DMS 273 treated with DMSO at 0.1 percent for 48 hours (cell line): ENCODE data around the gene TMUB2.
"Not testable (repeated sequence)": the region's sequence is repeated elsewhere in the genome, so short reads cannot be mapped to it uniquely, and the experiment has no call there.

Source experiments
- DNase-seq: peaks from one replicate; lab custom pipeline; 2025; lab: John Stamatoyannopoulos, UW

The TMUB2 gene

DNA sequence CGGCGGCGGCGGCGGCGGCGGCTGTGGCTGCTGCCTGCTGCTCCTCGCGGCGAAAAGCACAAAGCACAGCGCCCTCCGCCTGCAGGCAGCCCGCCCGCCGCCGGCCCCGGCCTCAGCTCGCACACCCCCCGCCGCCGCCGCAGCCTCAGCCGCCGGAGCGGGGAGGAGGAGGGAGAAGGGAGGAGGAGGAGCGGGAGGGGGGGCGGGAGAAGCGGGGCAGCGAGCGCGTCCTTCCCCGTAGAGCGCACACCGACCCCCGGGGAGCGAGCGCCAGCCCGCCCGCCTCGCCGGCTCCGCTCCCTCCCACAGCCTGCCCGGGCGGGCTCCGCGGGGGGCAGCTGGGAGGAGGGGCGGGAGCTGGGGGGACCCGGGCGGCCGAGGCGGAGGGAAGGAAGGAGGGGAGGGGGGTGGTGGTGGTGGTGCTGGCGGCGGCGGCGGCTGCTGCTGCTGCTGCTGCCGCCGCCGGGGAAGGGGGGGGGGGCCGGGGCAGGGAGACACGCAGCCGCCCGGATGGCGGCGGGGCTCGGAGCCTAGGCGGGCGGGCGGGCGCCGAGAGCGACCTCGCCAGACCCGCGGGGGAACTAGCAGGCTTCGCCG lies 32.9 kb downstream of the TMUB2 start, which contains the start of gene UBTF:
TSS of gene UBTF (minus strand) at position 60 of the 597 bp plus-strand sequence. CDS start 1,446 bp downstream, outside the sequence.
- peak; percentile 45 for DNase-seq

DNA sequence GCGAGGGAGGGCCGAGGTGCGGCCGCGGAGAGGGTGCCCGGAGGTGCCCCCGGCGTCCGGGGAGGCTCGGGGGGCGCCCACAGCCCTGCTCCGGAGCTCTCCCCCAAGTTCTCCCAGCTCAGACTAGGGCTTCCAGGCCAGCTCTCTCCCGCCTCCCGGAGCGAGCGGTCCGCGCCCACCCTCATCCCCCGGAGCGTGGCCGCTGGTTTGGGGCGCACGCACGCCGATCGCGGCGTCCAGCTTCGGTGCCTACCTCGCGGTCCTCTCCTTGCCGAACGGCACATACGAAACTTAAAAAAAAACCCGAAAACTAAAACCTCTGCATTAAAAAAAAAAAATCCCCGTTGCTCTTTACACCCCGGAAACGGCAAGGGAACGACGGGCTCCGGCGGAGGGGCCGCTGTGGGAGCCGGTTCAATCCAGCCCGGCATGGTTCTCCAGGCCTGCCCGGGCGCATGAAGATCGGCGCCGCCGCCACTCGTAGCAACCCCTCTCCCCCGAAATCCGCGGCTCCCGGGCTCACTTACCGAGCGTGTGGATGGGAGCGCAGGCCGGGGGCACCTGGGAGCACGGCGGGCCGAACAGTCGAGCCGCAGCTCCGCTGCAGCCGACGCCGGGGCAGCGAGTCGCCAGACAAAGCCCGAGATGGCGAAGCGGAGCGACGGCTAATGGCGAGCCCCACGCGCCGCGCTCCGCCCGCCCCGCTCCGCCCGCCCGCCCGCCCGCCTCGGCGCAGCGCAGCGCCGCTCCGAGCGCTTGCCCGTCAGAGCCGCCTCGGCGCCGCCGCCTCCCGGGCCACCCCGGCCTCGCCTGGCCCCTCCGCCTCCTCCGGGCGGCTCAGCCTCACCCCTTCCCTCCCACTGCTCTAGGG lies 33.7 kb downstream of the TMUB2 start:
- DNase-seq, result no peak

DNA sequence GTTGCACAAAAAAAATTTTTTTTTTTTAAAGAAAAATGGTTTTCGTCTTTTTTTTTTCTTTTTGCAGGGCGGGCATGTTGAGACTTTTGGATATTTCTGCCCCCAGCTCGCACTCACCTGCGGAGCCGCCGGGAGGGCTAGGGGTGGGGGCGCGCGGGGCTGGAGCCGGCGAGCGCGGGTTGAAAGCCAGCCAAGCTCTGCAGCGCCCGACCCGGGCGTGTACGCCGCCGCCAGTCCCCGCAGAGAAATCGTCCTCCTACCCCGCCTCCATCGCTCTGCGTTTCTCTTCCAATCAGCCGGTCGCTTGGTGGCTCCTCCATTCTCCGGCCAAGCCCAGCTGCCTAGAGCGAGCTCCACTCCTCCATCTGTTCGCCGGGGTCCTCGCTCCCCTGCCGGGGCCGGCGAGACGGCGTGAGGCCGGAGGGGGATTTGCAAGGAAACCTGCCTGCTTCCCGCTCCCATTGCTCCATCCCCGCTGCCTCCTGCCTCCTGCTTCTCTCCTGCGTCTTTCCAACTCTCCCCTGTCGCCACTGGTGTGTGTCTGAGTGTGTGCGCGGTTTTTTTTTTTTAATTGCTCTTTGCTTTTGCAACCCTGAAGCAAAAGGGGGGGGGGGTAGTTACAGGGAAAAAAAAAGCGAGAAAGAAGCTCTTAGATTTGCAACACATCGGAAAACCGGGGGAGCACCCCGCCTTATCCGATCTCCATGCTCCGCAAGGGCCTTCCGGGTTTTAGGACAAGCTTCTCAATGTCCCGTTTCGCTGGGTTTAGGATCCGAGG lies 34.5 kb downstream of the TMUB2 start:
- peak; percentile 83 for DNase-seq

DNA sequence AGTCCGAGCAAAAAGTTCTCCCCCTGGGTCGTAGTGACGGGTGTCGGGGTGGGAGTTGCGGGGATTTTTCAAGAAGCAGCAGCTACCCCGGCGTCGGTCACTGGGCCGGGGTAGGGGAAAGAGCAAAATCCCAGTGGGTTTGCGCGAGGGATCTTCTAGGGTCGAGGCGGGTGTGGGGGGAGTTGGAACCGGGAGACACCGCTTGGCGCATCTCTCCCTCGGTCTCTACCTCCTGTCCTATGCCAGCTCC lies 35.0 kb downstream of the TMUB2 start:
- DNase-seq, result no peak

GRCh38 chr17:44222112-44222869 lies 35.5 kb downstream of the TMUB2 start:
- DNase-seq, result peak; percentile 89

- DNase-seq, result peak; percentile 53
Measured at GRCh38 chr17:44223541-44224071, 36.8 kb downstream of the TMUB2 start.

DNA sequence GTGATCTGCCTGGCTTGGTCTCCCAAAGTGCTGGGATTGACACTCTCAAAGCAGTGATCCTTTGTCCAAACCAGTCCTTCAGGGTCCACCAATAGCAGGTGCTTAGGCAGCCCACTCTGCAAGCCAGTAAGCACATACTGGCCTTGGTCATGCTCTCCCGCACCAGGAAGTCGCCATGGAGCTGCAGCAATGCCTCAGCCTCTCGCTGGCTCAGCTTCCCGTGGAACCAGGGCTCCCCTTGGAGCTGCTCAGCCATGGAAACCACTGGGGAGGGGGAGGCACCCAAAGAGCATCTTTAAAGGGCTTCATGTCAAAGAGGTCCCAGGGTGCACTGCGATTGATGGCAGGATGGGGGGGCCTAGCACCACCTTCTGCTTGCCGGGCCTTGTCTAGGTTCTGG lies 42.3 kb downstream of the TMUB2 start:
- no peak for DNase-seq

GRCh38 chr17:44230140-44230539 lies 43.4 kb downstream of the TMUB2 start:
- DNase-seq, result no peak

DNA sequence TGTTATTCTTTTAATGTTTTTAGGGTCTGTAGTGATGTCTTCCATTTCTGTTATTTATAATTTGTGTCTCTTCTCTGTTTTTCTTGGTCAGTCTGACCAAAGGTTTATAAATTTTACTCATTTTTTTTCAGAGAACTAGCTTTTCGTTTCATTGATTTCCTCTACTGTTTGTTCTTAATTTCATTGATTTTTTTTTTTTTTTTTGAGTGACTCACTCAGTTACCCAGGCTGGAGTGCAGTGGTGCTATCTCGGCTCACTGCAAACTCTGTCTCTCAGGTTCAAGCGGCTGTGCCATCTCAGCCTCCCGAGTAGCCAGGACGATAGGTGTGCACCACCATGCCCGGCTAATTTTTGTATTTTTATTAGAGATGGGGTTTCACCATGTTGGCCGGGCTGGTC lies 45.3 kb downstream of the TMUB2 start:
- DNase-seq, result no peak

GRCh38 chr17:44233582-44233981 lies 46.8 kb downstream of the TMUB2 start:
- no peak for DNase-seq

DNA sequence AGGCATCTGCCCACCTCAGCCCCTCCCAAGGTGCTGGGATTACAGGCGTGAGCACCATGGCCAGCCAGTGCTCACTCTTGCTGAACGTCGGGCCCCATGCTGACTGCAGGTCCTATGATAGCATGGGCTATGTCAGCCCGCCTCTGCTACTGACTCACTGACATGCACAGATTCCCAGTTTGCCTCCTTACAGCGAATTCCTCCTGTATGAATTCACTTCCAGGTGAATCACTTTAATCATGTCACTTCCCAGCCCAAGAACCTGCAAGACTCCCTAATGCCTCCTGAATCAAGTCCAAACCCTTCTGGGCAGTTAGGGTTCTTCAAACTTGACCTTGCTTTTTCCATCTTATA lies 48.8 kb downstream of the TMUB2 start:
- no peak for DNase-seq

DNA sequence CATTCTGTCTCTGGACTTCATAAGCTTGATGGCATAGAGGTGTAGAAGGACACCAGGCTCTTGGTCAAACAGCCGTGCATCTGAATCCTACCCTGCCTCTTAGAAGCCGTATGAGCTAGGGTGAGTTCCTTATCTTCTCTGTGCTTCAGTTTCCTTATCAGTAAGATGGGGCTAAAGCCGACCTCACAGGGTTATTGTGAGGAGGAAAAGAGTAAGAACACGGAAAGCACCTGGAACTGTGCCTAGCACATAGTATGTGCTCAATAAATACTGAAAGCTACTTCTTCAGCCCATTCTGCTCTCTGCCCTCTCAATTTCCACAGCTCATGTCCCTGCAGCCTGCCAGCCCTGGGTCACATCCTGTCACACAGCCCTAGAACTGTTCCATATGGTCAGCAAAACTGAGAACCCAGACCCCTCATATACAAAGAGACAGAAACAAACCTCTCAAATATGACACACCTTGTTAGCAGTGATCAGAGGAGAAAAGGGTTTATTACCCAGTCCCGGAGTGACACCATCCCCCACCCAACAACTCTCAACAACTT lies 49.7 kb downstream of the TMUB2 start:
- no peak for DNase-seq

GRCh38 chr17:44237886-44238285 lies 51.1 kb downstream of the TMUB2 start:
- DNase-seq, result not testable (repeated sequence)

DNA sequence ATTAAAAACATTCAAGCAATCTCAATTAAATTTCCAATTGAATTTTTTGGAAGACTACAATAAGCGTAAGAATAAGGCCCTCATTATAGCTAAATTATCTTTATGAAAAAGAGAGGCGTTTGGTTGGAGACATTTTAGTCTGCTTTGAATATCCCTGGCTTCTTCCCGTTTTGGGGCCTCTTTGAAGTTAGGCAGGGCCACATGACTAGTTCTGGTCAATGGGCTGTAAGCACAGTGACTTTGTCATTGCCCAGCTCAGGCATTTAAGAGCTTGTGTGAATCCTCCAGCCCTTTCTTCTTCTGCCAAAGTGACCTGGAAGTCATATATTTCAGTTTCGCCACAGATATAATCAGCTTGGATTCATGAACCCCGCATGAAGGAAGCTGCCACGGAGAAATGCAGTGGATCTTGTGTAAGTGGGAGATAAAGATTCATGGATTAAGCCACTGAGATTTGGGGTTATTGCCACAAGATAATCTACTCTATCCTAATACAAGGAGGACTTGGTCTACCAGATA lies 54.4 kb downstream of the TMUB2 start:
- no peak for DNase-seq
